Parathyroid adenoma (tissue), 2 donors: ENCODE results near the gene PRCC.

Experiments used
- H2AFZ ChIP-seq: fragments of 300-600 bp; sonication (generic); one replicate; pipeline ENCODE4 v1.7.0; 2017; ENCODE audit warnings: antibody characterized with exemption, mild to moderate bottlenecking
- H3K27ac ChIP-seq: fragments of 300-600 bp; sonication (generic); one replicate; pipeline ENCODE4 v1.7.0; 2017
- H3K27me3 ChIP-seq: fragments of 300-600 bp; sonication (generic); one replicate; pipeline ENCODE4 v1.7.0; 2017; ENCODE audit warnings: low read length; ENCODE audit not compliant: control insufficient read depth, insufficient read depth
- H3K36me3 ChIP-seq: fragments of 300-600 bp; sonication (generic); one replicate; pipeline ENCODE4 v1.7.0; 2017; ENCODE audit warnings: low read length; ENCODE audit not compliant: control insufficient read depth, insufficient read depth
- H3K4me1 ChIP-seq: fragments of 300-600 bp; sonication (generic); one replicate; pipeline ENCODE4 v1.7.0; 2017; ENCODE audit warnings: control low read depth
- H3K4me2 ChIP-seq: fragments of 300-600 bp; sonication (generic); one replicate; pipeline ENCODE4 v1.7.0; 2017; ENCODE audit warnings: low read length
- H3K4me3 ChIP-seq: fragments of 300-600 bp; sonication (generic); one replicate; pipeline ENCODE4 v1.7.0; 2017; ENCODE audit warnings: low read depth, low read length
- H3K79me2 ChIP-seq: fragments of 300-600 bp; sonication (generic); one replicate; pipeline ENCODE4 v1.7.0; 2017; ENCODE audit warnings: control low read depth
- H3K9ac ChIP-seq: fragments of 300-600 bp; sonication (generic); one replicate; pipeline ENCODE4 v1.7.0; 2017; ENCODE audit warnings: mild to moderate bottlenecking
- H3K9me3 ChIP-seq: fragments of 300-600 bp; sonication (generic); one replicate; pipeline ENCODE4 v1.7.0; 2017; ENCODE audit warnings: low read length; ENCODE audit not compliant: control insufficient read depth
- TF ChIP-seq, protein P1 (sequence below): fragments of 300-600 bp; sonication (generic); IDR thresholded peaks from one replicate; pipeline ENCODE4 v1.7.0; 2017; ENCODE audit warnings: antibody characterized with exemption, mild to moderate bottlenecking
- donor health status: primary hyperparathyroidism.

Gene PRCC

DNA sequence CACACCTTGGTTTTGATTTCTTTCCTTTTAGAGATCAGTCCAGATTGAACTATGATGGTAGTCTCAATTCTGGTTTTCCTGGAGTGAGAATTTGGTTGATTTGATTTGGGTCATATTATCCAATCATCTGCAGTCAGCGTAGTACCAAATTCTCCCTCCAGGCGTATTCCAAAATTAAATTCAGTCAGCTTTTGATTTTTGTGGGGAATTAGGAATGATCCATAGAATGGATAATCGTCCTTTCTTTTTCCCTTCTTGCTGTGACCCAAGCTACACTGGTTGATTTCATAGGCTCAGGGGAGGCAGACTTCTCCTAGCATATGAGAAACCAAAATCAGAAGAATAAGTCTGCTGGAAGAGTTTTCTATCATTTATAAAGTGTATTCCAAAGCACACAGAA, 4.9 kb downstream of the PRCC start:
- H3K27ac ChIP-seq, result no peak overlapping the region
- TF ChIP-seq, protein P1, sequence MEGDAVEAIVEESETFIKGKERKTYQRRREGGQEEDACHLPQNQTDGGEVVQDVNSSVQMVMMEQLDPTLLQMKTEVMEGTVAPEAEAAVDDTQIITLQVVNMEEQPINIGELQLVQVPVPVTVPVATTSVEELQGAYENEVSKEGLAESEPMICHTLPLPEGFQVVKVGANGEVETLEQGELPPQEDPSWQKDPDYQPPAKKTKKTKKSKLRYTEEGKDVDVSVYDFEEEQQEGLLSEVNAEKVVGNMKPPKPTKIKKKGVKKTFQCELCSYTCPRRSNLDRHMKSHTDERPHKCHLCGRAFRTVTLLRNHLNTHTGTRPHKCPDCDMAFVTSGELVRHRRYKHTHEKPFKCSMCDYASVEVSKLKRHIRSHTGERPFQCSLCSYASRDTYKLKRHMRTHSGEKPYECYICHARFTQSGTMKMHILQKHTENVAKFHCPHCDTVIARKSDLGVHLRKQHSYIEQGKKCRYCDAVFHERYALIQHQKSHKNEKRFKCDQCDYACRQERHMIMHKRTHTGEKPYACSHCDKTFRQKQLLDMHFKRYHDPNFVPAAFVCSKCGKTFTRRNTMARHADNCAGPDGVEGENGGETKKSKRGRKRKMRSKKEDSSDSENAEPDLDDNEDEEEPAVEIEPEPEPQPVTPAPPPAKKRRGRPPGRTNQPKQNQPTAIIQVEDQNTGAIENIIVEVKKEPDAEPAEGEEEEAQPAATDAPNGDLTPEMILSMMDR, result no peak
- no peak overlapping the region for H3K9ac ChIP-seq

GRCh38 chr1:156772728-156773497, 5.6 kb downstream of the PRCC start:
- TF ChIP-seq, protein P1, result no peak
- Histone ChIP-seq H3K4me1 (peaks cover 10% of the 10 kb centered on the region), H3K4me3 (no peak overlapping the region), H3K9ac (no peak overlapping the region), H3K27me3 (no peaks in the 10 kb centered on the region), H3K27ac (no peak overlapping the region), H3K9me3 (no peaks in the 10 kb centered on the region), H3K79me2 (peaks cover 40% of the 10 kb centered on the region), H2AFZ (no peak overlapping the region), H3K36me3 (no peaks in the 10 kb centered on the region), H3K4me2 (no peak overlapping the region)

More for the DNA sequence above, 4.9 kb downstream of the PRCC start:
- Histone ChIP-seq H3K36me3 (no peaks in the 10 kb centered on the region), H3K79me2 (peaks cover 39% of the 10 kb centered on the region), H2AFZ (no peak overlapping the region), H3K27me3 (no peaks in the 10 kb centered on the region), H3K9me3 (no peaks in the 10 kb centered on the region), H3K4me3 (no peak overlapping the region), H3K4me2 (no peak overlapping the region), H3K4me1 (peaks cover 6% of the 10 kb centered on the region)

GRCh38 chr1:156773607-156774006, 6.3 kb downstream of the PRCC start:
- Histone ChIP-seq H3K27me3 (no peaks in the 10 kb centered on the region), H3K9me3 (no peaks in the 10 kb centered on the region), H3K4me3 (no peak overlapping the region), H3K27ac (no peak overlapping the region), H3K4me2 (no peak overlapping the region), H2AFZ (no peak overlapping the region), H3K4me1 (peaks cover 10% of the 10 kb centered on the region), H3K36me3 (no peaks in the 10 kb centered on the region), H3K9ac (no peak overlapping the region), H3K79me2 (peaks cover 35% of the 10 kb centered on the region)
- TF ChIP-seq, protein P1, result no peak

DNA sequence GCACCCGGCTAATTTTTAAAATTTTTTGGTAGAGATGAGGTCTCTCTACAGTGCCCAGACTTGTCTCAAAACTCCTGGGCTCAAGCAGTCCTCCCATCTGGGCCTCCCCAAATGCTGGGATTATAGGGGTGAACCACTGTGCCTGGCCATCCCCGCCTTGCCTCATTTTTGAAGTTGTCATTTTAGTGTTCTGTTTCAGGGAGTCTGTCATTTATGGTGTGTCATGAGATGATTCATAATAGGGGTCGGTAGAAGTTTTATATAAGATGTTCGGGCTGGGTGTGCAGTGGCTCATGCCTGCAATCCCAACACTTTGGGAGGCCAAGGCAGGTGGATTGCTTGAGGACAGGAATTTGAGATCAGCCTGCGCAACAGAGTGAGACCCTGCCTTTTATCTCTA, 8.5 kb downstream of the PRCC start:
- peaks cover 30% of the 10 kb centered on the region for H3K79me2 ChIP-seq
- H3K4me1 ChIP-seq, result peaks cover 10% of the 10 kb centered on the region
- H3K9ac ChIP-seq, result no peak overlapping the region

More for the DNA sequence above, 8.5 kb downstream of the PRCC start:
- Histone ChIP-seq H2AFZ (no peak overlapping the region), H3K9me3 (no peaks in the 10 kb centered on the region), H3K4me3 (no peak overlapping the region), H3K27me3 (no peaks in the 10 kb centered on the region), H3K27ac (no peak overlapping the region), H3K4me2 (no peak overlapping the region), H3K36me3 (no peaks in the 10 kb centered on the region)
- TF ChIP-seq, protein P1, result no peak
